Gastrocnemius medialis (tissue), 4 donors: ENCODE results near the gene RFNG. TPM values are rescaled to one million over a fixed set of nuclear protein-coding genes. Genes with fewer than 3 reads are reported as not detected.

Source experiments
- ATAC-seq, 2 donors: fragments of 150-250 bp; one replicate each; pipeline ENCODE4 v1.9.1; 2016
- DNase-seq, 2 donors: peaks; one replicate each; pipeline ENCODE4 v3.0.0-alpha.2; 2019
- H3K27ac ChIP-seq, 4 donors: fragments of 200-600 bp; sonication (generic); 1 replicate in 1 of 4; 2 replicates in 3 of 4; pipeline ENCODE4 v1.5.1; 2016 to 2018; ENCODE audit warnings: mild to moderate bottlenecking in 2 of 4, moderate library complexity in 1 of 4
- H3K27me3 ChIP-seq, 3 donors: fragments of 200-600 bp; sonication (generic) in 2 of 3; 1 replicate in 1 of 3; 2 replicates in 2 of 3; pipeline versions ENCODE4 v1.5.1 to v1.6.0; 2016 to 2019; ENCODE audit warnings: mild to moderate bottlenecking in 1 of 3, moderate library complexity in 1 of 3
- H3K36me3 ChIP-seq, 2 donors: fragments of 200-600 bp; sonication (generic) in 1 of 2; one replicate each; pipeline ENCODE4 v1.5.1; 2017 to 2018
- H3K4me1 ChIP-seq, 2 donors: fragments of 200-600 bp; sonication (generic) in 1 of 2; one replicate each; pipeline ENCODE4 v1.5.1; 2016 to 2017; ENCODE audit warnings: mild to moderate bottlenecking in 2 of 2
- H3K4me3 ChIP-seq, 4 donors: fragments of 200-600 bp; sonication (generic) in 3 of 4; 1 replicate in 1 of 4; 2 replicates in 3 of 4; pipeline ENCODE4 v1.5.1; 2016 to 2019; ENCODE audit warnings: mild to moderate bottlenecking in 2 of 4
- H3K9me3 ChIP-seq, 3 donors: fragments of 200-600 bp; sonication (generic) in 2 of 3; 1 replicate in 1 of 3; 2 replicates in 2 of 3; pipeline ENCODE4 v1.5.1; 2016 to 2019
- CTCF ChIP-seq, 5 experiments: fragments of 450-650 bp in 3 of 5; fragments of 200-600 bp in 2 of 5; sonication (generic) in 2 of 5; IDR thresholded peaks in 4 of 5; conservative IDR thresholded peaks in 1 of 5; 1 replicate in 4 of 5; 2 replicates in 1 of 5; pipeline ENCODE4 v1.5.1; 2016 to 2019; ENCODE audit warnings: antibody characterized with exemption in 5 of 5, mild to moderate bottlenecking in 3 of 5, moderate library complexity in 3 of 5
- POLR2A ChIP-seq, 2 donors: fragments of 450-650 bp; IDR thresholded peaks; one replicate each; pipeline ENCODE4 v1.6.1; 2017; ENCODE audit warnings: antibody characterized with exemption in 2 of 2, mild to moderate bottlenecking in 2 of 2, moderate library complexity in 2 of 2
- in situ Hi-C, 4 donors: fragments of 200-750 bp; cut with MboI; loops; one replicate each; pipeline versions ENCODE4 v1.15.0 to v1.8.0; 2017; ENCODE audit warnings: low sequenced_read_pairs in 4 of 4
- intact Hi-C: fragments of 100-400 bp; cut with DNase I; formaldehyde crosslinking; loops from one replicate; pipeline ENCODE4 v1.15.1; 2023; ENCODE audit warnings: low total_unique reads
- total RNA-seq, 4 donors: library from RNA; depleted of rRNA; stranded (reverse); fragments of >200 nt; gene quantifications; one replicate each; pipeline versions ENCODE4 v1.1.0 to v1.2.3, GENCODE V29; 2016

Gene RFNG
- total RNA-seq, 4 donors from 2014 or later, result 29.6 to 64.9 (median 49.1) TPM

- ATAC-seq (no peak), DNase-seq (no peak)
- Histone ChIP-seq H3K27ac (no peak overlapping the region), H3K9me3 (no peaks in the 10 kb centered on the region), H3K4me3 (no peak overlapping the region), H3K4me1 (no peaks in the 10 kb centered on the region), H3K36me3 (peaks cover 0 to 99% of the 10 kb centered on the region in 2 donors), H3K27me3 (no peaks in the 10 kb centered on the region)
- intact Hi-C loops, result no loop called here
- in situ Hi-C loops, result no loop called here
- no peak for TF ChIP-seq CTCF (IDR thresholded peaks at IDR 0.05 in 4 of 5, conservative IDR thresholded peaks at IDR 0.05 in 1 of 5)
- no peak for TF ChIP-seq POLR2A (IDR thresholded peaks at IDR 0.05)
Measured at GRCh38 chr17:82090549-82091263, 39.1 kb upstream of the RFNG start.

GRCh38 chr17:82089723-82090548 lies 38.3 kb upstream of the RFNG start:
- Histone ChIP-seq H3K9me3 (no peaks in the 10 kb centered on the region), H3K27me3 (no peaks in the 10 kb centered on the region), H3K27ac (no peak overlapping the region), H3K4me1 (no peaks in the 10 kb centered on the region), H3K4me3 (no peak overlapping the region), H3K36me3 (peaks cover 0 to 99% of the 10 kb centered on the region in 2 donors)
- intact Hi-C loops (no loop called here), in situ Hi-C loops (no loop called here)
- DNase-seq (no peak), ATAC-seq (no peak)
- TF ChIP-seq CTCF (IDR thresholded peaks at IDR 0.05 in 4 of 5, conservative IDR thresholded peaks at IDR 0.05 in 1 of 5) (no peak), POLR2A (IDR thresholded peaks at IDR 0.05) (no peak)

- in situ Hi-C loops, result no loop called here
- H3K4me3 ChIP-seq, result no peak overlapping the region
- H3K27ac ChIP-seq, result no peak overlapping the region
- ATAC-seq (no peak), DNase-seq (no peak)
- intact Hi-C loops, result no loop called here
- no peaks in the 10 kb centered on the region for H3K27me3 ChIP-seq
- H3K9me3 ChIP-seq, result no peaks in the 10 kb centered on the region
- TF ChIP-seq POLR2A (IDR thresholded peaks at IDR 0.05) (no peak), CTCF (IDR thresholded peaks at IDR 0.05 in 4 of 5, conservative IDR thresholded peaks at IDR 0.05 in 1 of 5) (no peak)
- peaks cover 0 to 100% of the 10 kb centered on the region in 2 donors for H3K36me3 ChIP-seq
- no peaks in the 10 kb centered on the region for H3K4me1 ChIP-seq
Measured at GRCh38 chr17:82088838-82089722, 37.5 kb upstream of the RFNG start.

GRCh38 chr17:82087961-82088837 lies 36.6 kb upstream of the RFNG start:
- in situ Hi-C loops, result no loop called here
- no peak for ATAC-seq
- Histone ChIP-seq H3K4me1 (no peaks in the 10 kb centered on the region), H3K4me3 (no peak overlapping the region), H3K36me3 (peaks cover 0 to 98% of the 10 kb centered on the region in 2 donors), H3K27ac (no peak overlapping the region), H3K27me3 (no peaks in the 10 kb centered on the region), H3K9me3 (no peaks in the 10 kb centered on the region)
- TF ChIP-seq CTCF (IDR thresholded peaks at IDR 0.05 in 4 of 5, conservative IDR thresholded peaks at IDR 0.05 in 1 of 5) (no peak), POLR2A (IDR thresholded peaks at IDR 0.05) (no peak)
- intact Hi-C loops, result no loop called here
- DNase-seq, result no peak
